ENCODE measurements around the gene WHRN. TPM values are rescaled to one million over a fixed set of nuclear protein-coding genes. Genes with fewer than 3 reads are reported as not detected.

Gene WHRN
- total and polyA plus RNA-seq, 2 of the 13 experiments (the other 11 are each of a cell fraction or from before 2014, with no cell fraction given): 2.3 to 5.3 TPM

GRCh38 chr9:114518599-114519022 lies 13.3 kb upstream of the WHRN start:
- Histone ChIP-seq H3K4me2 (ENCODE audit: low read depth, low read length) (0 out of 2 replicates have a peak overlapping the region, but pooled peaks have one; percentile 29), H4K20me1 (ENCODE audit: insufficient read depth, low read length) (no peaks in the 10 kb centered on the region), H3K4me3 (replicated peaks in 1 of 3; ENCODE audit: insufficient read depth in 1 of 3, low read depth in 2 of 3, low read length in 3 of 3) (no peak overlapping the region), H3K27ac (ENCODE audit: extremely low read length, insufficient read depth, low read length) (no peak overlapping the region), H3K4me1 (ENCODE audit: insufficient read depth, low read length) (no peaks in the 10 kb centered on the region), H2AFZ (ENCODE audit: low read length) (no peak overlapping the region), H3K27me3 (ENCODE audit: control insufficient read depth in 1 of 2, insufficient read depth in 2 of 2, low read length in 2 of 2) (peaks cover 2 to 22% of the 10 kb centered on the region in 2 experiments; a peak in 4 of 5 replicates), H3K9ac (ENCODE audit: insufficient read depth, low read depth, low read length) (no peak overlapping the region), H3K9me3 (ENCODE audit: low read length) (no peaks in the 10 kb centered on the region), H3K36me3 (replicated peaks in 1 of 2; ENCODE audit: control insufficient read depth in 1 of 2, insufficient read depth in 2 of 2, low read length in 2 of 2) (no peaks in the 10 kb centered on the region), H3K79me2 (ENCODE audit: insufficient read depth, low read length) (no peaks in the 10 kb centered on the region)
- DNase-seq (ENCODE audit: low spot score) (no peak), ATAC-seq (no peak), FAIRE-seq (no peak)
- in situ Hi-C loops (cut with HindIII; ENCODE audit: extremely low pct_ligation_motif_present, low pct_unique_long_range_greater_than_20kb) (no loop called here), intact Hi-C loops (cut with micrococcal nuclease; ENCODE audit: unreplicated experiment) (no loop called here)
- ChIA-PET POLR2A (no interaction called here), CTCF (ENCODE audit: low intra/inter-chr PET ratio, low total read pairs) (no interaction called here)
- TF ChIP-seq, protein P1, sequence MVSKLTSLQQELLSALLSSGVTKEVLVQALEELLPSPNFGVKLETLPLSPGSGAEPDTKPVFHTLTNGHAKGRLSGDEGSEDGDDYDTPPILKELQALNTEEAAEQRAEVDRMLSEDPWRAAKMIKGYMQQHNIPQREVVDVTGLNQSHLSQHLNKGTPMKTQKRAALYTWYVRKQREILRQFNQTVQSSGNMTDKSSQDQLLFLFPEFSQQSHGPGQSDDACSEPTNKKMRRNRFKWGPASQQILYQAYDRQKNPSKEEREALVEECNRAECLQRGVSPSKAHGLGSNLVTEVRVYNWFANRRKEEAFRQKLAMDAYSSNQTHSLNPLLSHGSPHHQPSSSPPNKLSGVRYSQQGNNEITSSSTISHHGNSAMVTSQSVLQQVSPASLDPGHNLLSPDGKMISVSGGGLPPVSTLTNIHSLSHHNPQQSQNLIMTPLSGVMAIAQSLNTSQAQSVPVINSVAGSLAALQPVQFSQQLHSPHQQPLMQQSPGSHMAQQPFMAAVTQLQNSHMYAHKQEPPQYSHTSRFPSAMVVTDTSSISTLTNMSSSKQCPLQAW (CRISPR knock-in tag; IDR thresholded peaks at IDR 0.05): no peak
- no peak for TF ChIP-seq ZNF670 (CRISPR knock-in tag; IDR thresholded peaks at IDR 0.05; ENCODE audit: borderline replicate concordance)
- no peak for TF ChIP-seq TBP (CRISPR knock-in tag; IDR thresholded peaks at IDR 0.05)
- TF ChIP-seq ZSCAN31 (CRISPR knock-in tag; IDR thresholded peaks at IDR 0.05; ENCODE audit: low read depth): no peak
- TF ChIP-seq, protein P2, sequence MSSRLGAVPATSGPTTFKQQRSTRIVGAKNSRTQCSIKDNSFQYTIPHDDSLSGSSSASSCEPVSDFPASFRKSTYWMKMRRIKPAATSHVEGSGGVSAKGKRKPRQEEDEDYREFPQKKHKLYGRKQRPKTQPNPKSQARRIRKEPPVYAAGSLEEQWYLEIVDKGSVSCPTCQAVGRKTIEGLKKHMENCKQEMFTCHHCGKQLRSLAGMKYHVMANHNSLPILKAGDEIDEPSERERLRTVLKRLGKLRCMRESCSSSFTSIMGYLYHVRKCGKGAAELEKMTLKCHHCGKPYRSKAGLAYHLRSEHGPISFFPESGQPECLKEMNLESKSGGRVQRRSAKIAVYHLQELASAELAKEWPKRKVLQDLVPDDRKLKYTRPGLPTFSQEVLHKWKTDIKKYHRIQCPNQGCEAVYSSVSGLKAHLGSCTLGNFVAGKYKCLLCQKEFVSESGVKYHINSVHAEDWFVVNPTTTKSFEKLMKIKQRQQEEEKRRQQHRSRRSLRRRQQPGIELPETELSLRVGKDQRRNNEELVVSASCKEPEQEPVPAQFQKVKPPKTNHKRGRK (CRISPR knock-in tag; IDR thresholded peaks at IDR 0.05): no peak
- no peak for TF ChIP-seq BORCS8-MEF2B (CRISPR knock-in tag; IDR thresholded peaks at IDR 0.05)
- TF ChIP-seq ZNF101 (CRISPR knock-in tag; IDR thresholded peaks at IDR 0.05; ENCODE audit: borderline replicate concordance, low read depth): no peak
- 27% methylated on average over 4 of the region's 4 CpGs for WGBS (ENCODE audit: low lambda C conversion rate)
- BruUV-seq (replicated peaks): no TSS peak

Measured in HepG2 (cell line).